ENCODE measurements around the gene LY86. TPM values are rescaled to one million over a fixed set of nuclear protein-coding genes. Genes with fewer than 3 reads are reported as not detected.

Gene LY86
- polyA plus RNA-seq (not detected in 2 replicates), polyA minus RNA-seq (not detected in 2 replicates)

DNA sequence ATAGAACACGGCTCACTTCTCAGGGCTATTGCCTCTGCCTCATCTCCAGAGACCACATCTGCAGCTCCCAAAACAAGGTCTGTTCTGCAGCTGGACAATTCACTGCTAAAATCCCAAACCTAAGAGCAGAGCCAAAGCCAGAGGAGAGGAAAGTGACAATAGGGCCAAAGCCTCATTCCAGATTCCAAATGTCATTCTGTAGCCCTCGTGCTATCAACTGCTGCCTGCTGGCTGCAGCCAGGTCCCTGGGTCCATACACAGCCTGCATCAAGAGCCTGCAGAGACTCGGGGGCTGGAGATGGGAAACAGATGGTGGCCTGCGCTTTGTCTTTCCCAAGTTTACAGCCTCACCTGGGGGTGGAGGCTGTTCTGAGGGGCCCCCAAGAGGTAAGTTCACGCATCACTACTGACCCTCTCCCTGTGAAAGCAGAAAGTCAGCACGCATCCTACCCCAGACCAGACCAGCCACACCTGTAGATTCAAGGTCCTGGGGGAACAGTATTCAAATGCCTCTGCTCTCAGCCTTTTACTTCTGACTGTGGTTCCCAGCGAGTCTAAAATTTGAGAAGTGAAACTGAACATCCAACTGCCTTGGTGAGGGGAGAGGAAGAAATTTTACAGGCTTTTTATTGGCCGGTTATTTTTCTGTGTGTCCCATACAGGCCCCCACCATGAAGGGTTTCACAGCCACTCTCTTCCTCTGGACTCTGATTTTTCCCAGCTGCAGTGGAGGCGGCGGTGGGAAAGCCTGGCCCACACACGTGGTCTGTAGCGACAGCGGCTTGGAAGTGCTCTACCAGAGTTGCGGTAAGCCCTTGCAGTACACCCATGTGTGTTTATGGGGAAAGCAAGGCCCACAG lies at the start of gene LY86:
Gene LY86, plus strand, starts transcription at position 657 of the 860 bp plus-strand sequence. Its CDS starts 15 bp downstream, at position 672.
- Histone ChIP-seq H3K9me2 (ENCODE audit: insufficient read depth, low read length) (no peaks in the 10 kb centered on the region), H3K79me2 (replicated peaks; ENCODE audit: insufficient read depth, low read length) (no peaks in the 10 kb centered on the region), H3K4me2 (ENCODE audit: low read length) (no peak within 1 kb of the TSS), H3K9me3 (ENCODE audit: low read length) (no peaks in the 10 kb centered on the region), H3F3A (ENCODE audit: insufficient read depth, low read length, poor library complexity, severe bottlenecking) (no peaks in the 10 kb centered on the region), H3K4me3 (ENCODE audit: low read length) (no peak within 1 kb of the TSS), H2AFZ (ENCODE audit: low read depth, low read length) (no peak within 1 kb of the TSS), H4K20me1 (ENCODE audit: insufficient read depth) (no peaks in the 10 kb centered on the region), H3K27me3 (ENCODE audit: insufficient read depth, low read depth, low read length) (no peaks in the 10 kb centered on the region), H3K36me3 (ENCODE audit: insufficient read depth, low read length) (no peaks in the 10 kb centered on the region), H3K27ac (ENCODE audit: low read length) (no peak within 1 kb of the TSS), H3K9ac (ENCODE audit: low read length) (no peak within 1 kb of the TSS)
- TF ChIP-seq EZH2 (IDR thresholded peaks at IDR 0.05; ENCODE audit: borderline replicate concordance, insufficient read depth, low read length, poor library complexity, severe bottlenecking) = no peak

GRCh38 chr6:6539036-6539435 lies 49.5 kb upstream of the LY86 start:
- Histone ChIP-seq H3K27ac (ENCODE audit: low read length) (no peak overlapping the region), H3K9me3 (ENCODE audit: low read length) (no peaks in the 10 kb centered on the region), H3K4me3 (ENCODE audit: low read length) (no peak overlapping the region), H3K9ac (ENCODE audit: low read length) (no peak overlapping the region), H3K36me3 (ENCODE audit: insufficient read depth, low read length) (no peaks in the 10 kb centered on the region), H3K4me2 (ENCODE audit: low read length) (no peak overlapping the region), H3K27me3 (ENCODE audit: insufficient read depth, low read depth, low read length) (no peaks in the 10 kb centered on the region), H3K9me2 (ENCODE audit: insufficient read depth, low read length) (no peaks in the 10 kb centered on the region), H3F3A (ENCODE audit: insufficient read depth, low read length, poor library complexity, severe bottlenecking) (no peaks in the 10 kb centered on the region), H3K79me2 (replicated peaks; ENCODE audit: insufficient read depth, low read length) (no peaks in the 10 kb centered on the region), H2AFZ (ENCODE audit: low read depth, low read length) (no peak overlapping the region), H4K20me1 (ENCODE audit: insufficient read depth) (no peaks in the 10 kb centered on the region)
- TF ChIP-seq RAD21 (conservative IDR thresholded peaks at IDR 0.05) (no peak), EP300 (conservative IDR thresholded peaks at IDR 0.05; ENCODE audit: poor library complexity, severe bottlenecking) (no peak), EZH2 (IDR thresholded peaks at IDR 0.05; ENCODE audit: borderline replicate concordance, insufficient read depth, low read length, poor library complexity, severe bottlenecking) (no peak), POLR2AphosphoS5 (IDR thresholded peaks at IDR 0.05) (no peak), TAF1 (IDR thresholded peaks at IDR 0.05; ENCODE audit: low read depth) (no peak), MXI1 (conservative IDR thresholded peaks at IDR 0.05; ENCODE audit: poor library complexity, severe bottlenecking) (no peak), SMC3 (conservative IDR thresholded peaks at IDR 0.05; ENCODE audit: poor library complexity) (no peak)
- TF ChIP-seq, protein P1, sequence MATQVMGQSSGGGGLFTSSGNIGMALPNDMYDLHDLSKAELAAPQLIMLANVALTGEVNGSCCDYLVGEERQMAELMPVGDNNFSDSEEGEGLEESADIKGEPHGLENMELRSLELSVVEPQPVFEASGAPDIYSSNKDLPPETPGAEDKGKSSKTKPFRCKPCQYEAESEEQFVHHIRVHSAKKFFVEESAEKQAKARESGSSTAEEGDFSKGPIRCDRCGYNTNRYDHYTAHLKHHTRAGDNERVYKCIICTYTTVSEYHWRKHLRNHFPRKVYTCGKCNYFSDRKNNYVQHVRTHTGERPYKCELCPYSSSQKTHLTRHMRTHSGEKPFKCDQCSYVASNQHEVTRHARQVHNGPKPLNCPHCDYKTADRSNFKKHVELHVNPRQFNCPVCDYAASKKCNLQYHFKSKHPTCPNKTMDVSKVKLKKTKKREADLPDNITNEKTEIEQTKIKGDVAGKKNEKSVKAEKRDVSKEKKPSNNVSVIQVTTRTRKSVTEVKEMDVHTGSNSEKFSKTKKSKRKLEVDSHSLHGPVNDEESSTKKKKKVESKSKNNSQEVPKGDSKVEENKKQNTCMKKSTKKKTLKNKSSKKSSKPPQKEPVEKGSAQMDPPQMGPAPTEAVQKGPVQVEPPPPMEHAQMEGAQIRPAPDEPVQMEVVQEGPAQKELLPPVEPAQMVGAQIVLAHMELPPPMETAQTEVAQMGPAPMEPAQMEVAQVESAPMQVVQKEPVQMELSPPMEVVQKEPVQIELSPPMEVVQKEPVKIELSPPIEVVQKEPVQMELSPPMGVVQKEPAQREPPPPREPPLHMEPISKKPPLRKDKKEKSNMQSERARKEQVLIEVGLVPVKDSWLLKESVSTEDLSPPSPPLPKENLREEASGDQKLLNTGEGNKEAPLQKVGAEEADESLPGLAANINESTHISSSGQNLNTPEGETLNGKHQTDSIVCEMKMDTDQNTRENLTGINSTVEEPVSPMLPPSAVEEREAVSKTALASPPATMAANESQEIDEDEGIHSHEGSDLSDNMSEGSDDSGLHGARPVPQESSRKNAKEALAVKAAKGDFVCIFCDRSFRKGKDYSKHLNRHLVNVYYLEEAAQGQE (IDR thresholded peaks at IDR 0.05; ENCODE audit: borderline replicate concordance) = no peak
- TF ChIP-seq, protein P2, sequence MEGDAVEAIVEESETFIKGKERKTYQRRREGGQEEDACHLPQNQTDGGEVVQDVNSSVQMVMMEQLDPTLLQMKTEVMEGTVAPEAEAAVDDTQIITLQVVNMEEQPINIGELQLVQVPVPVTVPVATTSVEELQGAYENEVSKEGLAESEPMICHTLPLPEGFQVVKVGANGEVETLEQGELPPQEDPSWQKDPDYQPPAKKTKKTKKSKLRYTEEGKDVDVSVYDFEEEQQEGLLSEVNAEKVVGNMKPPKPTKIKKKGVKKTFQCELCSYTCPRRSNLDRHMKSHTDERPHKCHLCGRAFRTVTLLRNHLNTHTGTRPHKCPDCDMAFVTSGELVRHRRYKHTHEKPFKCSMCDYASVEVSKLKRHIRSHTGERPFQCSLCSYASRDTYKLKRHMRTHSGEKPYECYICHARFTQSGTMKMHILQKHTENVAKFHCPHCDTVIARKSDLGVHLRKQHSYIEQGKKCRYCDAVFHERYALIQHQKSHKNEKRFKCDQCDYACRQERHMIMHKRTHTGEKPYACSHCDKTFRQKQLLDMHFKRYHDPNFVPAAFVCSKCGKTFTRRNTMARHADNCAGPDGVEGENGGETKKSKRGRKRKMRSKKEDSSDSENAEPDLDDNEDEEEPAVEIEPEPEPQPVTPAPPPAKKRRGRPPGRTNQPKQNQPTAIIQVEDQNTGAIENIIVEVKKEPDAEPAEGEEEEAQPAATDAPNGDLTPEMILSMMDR (IDR thresholded peaks at IDR 0.05; ENCODE audit: poor library complexity, severe bottlenecking) = no peak

Data from neural cell (in vitro differentiated cells).